ENCODE results near the gene SYT1.

DNA sequence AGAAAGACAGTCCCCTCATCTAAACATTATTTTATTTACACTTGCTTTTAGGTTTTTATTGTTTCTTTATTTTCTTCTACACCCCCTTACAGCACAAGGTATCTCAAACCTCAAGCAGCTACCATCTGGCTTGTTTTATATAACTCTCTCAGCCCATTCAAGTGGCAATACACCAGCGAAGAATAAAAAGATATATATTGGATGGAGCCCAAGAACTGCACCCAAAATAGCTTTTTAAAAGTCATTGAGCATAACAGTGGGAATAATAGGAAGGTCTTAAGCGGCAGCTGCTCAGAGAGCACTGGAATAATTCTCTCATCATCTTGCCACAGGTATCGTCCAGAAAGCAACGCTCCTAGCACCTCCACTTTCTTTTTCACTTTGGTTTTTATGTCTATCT lies 322.5 kb downstream of the SYT1 start:
- TF ChIP-seq, protein P1, sequence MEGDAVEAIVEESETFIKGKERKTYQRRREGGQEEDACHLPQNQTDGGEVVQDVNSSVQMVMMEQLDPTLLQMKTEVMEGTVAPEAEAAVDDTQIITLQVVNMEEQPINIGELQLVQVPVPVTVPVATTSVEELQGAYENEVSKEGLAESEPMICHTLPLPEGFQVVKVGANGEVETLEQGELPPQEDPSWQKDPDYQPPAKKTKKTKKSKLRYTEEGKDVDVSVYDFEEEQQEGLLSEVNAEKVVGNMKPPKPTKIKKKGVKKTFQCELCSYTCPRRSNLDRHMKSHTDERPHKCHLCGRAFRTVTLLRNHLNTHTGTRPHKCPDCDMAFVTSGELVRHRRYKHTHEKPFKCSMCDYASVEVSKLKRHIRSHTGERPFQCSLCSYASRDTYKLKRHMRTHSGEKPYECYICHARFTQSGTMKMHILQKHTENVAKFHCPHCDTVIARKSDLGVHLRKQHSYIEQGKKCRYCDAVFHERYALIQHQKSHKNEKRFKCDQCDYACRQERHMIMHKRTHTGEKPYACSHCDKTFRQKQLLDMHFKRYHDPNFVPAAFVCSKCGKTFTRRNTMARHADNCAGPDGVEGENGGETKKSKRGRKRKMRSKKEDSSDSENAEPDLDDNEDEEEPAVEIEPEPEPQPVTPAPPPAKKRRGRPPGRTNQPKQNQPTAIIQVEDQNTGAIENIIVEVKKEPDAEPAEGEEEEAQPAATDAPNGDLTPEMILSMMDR (IDR thresholded peaks at IDR 0.05), result no peak
- no peak for TF ChIP-seq EZH2 (IDR thresholded peaks at IDR 0.05; ENCODE audit: borderline replicate concordance, insufficient read depth, low read depth, low read length, poor library complexity, severe bottlenecking)

Measured in B cell (primary cell).